Fibroblast of skin of back (primary cell): ENCODE measurements around the gene SPOP.
"Not testable (repeated sequence)": the region's sequence is repeated elsewhere in the genome, so short reads cannot be mapped to it uniquely, and the experiment has no call there.

Source experiments
- DNase-seq: peaks from one replicate; pipeline ENCODE4 v3.0.0-alpha.2; 2013

SPOP gene

GRCh38 chr17:49647256-49647585 lies 30.7 kb downstream of the SPOP start:
- no peak for DNase-seq

- peak; percentile 87 for DNase-seq
Measured at GRCh38 chr17:49646391-49647255, 31.3 kb downstream of the SPOP start.

GRCh38 chr17:49646056-49646390 lies 31.9 kb downstream of the SPOP start:
- DNase-seq = not testable (repeated sequence)

GRCh38 chr17:49645654-49646053 lies 32.2 kb downstream of the SPOP start:
- DNase-seq = no peak

GRCh38 chr17:49640556-49640955 lies 37.3 kb downstream of the SPOP start:
- DNase-seq = peak; percentile 9

- DNase-seq = peak; percentile 52
Measured at GRCh38 chr17:49638818-49639217, 39.1 kb downstream of the SPOP start.

- DNase-seq = no peak
Measured at GRCh38 chr17:49637739-49638138, 40.2 kb downstream of the SPOP start.

- DNase-seq = peak; percentile 77
Measured at GRCh38 chr17:49637050-49637449, 40.8 kb downstream of the SPOP start.

- DNase-seq = peak; percentile 27
Measured at GRCh38 chr17:49635121-49635520, 42.8 kb downstream of the SPOP start.

- DNase-seq = peak; percentile 16
Measured at GRCh38 chr17:49634485-49634860, 43.4 kb downstream of the SPOP start.

- no peak for DNase-seq
Measured at GRCh38 chr17:49633762-49634484, 44.0 kb downstream of the SPOP start.

GRCh38 chr17:49633250-49633649 lies 44.6 kb downstream of the SPOP start:
- DNase-seq = no peak

GRCh38 chr17:49632201-49632600 lies 45.7 kb downstream of the SPOP start:
- DNase-seq = no peak

GRCh38 chr17:49631496-49631895 lies 46.4 kb downstream of the SPOP start:
- DNase-seq = peak; percentile 43

GRCh38 chr17:49630113-49630900 lies 47.6 kb downstream of the SPOP start:
- DNase-seq = no peak

- no peak for DNase-seq
Measured at GRCh38 chr17:49629447-49629846, 48.5 kb downstream of the SPOP start.

GRCh38 chr17:49624896-49625295 lies 53.0 kb downstream of the SPOP start:
- DNase-seq = peak; percentile 38

- no peak for DNase-seq
Measured at GRCh38 chr17:49621946-49622529, 55.9 kb downstream of the SPOP start.

- DNase-seq = no peak
Measured at GRCh38 chr17:49621420-49621819, 56.5 kb downstream of the SPOP start.

GRCh38 chr17:49618028-49618611 lies 59.8 kb downstream of the SPOP start:
- DNase-seq = no peak

- no peak for DNase-seq
Measured at GRCh38 chr17:49616601-49617131, 61.2 kb downstream of the SPOP start.

- DNase-seq = no peak
Measured at GRCh38 chr17:49616086-49616485, 61.8 kb downstream of the SPOP start.
